ENCODE data around the gene RASGEF1B.

RASGEF1B gene

DNA sequence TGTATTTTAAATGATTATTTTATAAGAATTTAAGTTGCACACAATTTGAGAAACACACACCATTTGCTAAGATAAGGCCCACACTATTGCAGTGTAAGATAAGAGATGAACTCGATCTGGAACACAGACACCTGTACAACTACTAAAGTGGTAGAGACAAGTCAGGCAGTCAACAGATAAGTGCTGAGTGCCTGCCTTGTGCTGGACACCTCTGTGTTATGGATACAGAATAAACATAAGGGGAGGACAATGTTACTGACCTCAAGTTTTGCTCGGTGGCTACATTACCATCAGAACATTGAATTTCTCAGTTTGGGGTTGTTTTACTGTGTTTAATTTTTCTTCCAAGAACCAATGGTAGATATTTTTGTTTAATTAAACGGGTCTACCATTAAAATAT is 74.1 kb downstream of the RASGEF1B start:
- no peak for DNase-seq (ENCODE audit: low spot score)

DNA sequence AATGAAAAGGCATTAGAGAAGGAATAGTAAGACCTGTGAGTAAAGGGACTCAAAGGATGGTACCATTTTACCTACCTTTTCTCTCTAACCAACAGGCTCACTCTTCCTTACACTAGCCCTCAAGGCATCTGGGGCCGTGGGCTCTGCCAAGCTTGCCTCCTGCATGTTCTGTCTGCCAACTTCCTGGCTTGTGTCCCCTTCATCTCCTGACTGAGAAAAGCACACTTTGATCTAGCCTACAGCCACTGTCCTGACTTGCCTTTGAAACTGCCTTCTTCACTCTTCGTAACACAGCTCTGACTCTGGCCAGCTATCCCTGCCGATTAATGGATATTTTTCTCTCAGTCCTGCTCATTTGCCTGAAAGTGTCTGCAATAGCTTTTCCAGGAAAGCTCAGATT is 76.5 kb downstream of the RASGEF1B start:
- DNase-seq (ENCODE audit: low spot score), result no peak

DNA sequence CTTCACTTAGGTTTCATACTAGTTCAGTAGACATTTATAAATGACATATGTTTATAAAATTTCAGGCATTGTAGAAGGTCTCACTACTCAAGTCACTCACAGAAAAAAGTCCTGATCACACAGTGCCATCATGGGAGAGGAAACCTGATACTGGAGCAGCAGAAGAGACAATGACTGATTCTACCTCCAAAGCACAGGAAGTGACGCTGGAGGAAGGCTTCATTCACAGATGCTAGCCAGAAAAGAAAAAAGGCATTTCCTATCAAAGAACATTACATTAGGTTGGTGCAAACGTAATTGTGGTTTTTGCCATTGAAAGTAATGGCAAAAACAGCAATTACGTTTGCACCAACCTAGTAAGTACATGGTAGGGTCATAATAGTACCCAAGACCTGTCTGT is 79.5 kb downstream of the RASGEF1B start:
- DNase-seq (ENCODE audit: low spot score), result no peak

DNA sequence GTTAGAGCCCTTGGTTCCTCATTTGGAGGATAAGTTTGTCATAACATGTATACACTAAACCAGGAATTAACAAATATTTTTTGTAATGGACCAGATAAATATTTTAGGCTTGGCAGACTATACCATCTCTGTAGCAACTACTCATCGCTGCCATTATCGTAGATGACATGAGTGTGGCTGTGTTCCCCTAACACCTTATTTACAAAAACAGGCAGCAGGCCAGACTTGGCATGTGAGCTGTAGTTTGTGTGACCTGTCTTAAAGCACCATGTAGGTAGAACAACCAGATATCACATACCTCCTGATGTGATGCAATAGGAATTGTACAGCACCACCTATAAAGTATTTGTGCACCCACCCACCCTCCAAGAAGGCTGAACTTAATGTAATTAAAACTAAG is 82.0 kb downstream of the RASGEF1B start:
- no peak for DNase-seq (ENCODE audit: low spot score)

DNA sequence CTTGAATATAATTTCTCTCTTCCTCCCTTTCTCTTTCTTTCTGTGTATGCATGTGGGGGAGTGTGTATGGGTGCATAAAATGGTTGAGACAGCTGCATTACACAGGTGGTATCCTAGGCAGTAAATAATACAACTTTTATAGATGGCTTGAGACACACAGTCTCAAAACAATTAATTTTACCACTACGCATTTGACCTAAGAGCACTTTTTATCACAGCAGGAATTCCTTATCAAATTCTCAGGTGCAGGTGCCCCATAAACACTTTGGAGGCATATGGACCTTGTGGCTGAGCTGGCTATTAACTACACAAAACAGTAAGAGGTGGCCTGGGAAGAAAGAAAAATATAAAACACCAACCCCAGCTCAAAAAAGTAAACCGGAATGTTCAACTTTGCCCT is 91.3 kb downstream of the RASGEF1B start:
- no peak for DNase-seq (ENCODE audit: low spot score)

DNA sequence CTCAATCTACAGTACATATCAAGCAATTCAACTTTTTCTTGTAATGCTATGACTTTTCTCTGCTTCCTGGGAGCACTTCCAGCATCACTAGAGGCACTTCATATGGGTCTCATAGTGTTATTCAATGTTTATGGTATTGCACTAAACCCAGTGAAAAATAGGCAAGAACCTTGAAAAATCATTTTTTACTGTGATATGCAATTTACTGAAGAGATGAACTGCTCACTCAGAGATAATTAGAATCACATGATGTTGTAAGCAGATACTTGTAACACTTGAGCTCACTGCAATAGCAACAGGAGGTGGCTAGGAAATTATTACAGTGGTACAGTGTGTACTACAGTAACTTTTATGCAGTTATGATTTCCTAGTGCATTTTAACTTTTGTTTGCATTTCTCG is 93.3 kb downstream of the RASGEF1B start:
- DNase-seq (ENCODE audit: low spot score), result no peak

DNA sequence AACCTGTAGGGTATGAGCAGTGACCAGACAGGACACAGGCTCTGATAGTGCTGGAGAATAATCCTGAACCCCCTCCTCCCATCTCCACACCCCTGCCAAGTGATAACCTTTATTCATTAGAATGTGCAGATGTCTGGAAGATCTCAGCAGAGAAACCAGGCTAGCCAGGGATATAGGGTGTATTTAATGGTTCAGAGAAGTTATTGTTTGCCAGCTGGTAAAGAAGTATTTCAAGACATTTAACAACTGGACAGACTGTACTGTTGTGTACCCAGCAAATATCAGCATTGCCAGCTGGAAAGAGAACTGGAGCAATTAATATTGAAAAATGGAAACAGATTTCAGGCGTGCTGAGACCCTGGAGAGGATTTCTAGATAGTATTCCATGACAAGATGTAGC is 94.5 kb downstream of the RASGEF1B start:
- no peak for DNase-seq (ENCODE audit: low spot score)

DNA sequence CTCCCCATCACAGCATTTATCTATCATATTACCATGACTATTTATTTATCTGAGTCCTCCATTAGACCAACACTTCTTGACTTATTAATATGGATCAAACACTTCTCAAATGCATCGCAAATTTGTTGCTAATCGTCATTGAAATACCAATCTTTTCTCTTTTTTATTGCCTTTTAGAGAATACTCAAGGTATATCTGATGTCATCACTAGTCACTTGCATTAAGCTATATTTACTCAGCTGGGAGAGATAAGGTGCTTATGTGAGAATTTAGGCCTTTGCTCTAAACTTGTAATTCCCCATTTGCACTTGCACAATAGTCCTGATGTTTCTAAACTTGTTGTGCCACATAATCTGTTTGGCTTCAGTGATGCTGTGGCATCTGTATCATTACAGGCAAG is 95.0 kb downstream of the RASGEF1B start:
- DNase-seq (ENCODE audit: low spot score), result no peak
